Pons (tissue), 1 donor: ENCODE data around the gene NTMT2.
"Not testable (repeated sequence)": the region's sequence is repeated elsewhere in the genome, so short reads cannot be mapped to it uniquely, and the experiment has no call there.

ENCODE experiments used
- DNase-seq: peaks from one replicate; pipeline ENCODE4 v3.0.0-alpha.2; 2016; ENCODE audit warnings: low spot score

NTMT2 gene

DNA sequence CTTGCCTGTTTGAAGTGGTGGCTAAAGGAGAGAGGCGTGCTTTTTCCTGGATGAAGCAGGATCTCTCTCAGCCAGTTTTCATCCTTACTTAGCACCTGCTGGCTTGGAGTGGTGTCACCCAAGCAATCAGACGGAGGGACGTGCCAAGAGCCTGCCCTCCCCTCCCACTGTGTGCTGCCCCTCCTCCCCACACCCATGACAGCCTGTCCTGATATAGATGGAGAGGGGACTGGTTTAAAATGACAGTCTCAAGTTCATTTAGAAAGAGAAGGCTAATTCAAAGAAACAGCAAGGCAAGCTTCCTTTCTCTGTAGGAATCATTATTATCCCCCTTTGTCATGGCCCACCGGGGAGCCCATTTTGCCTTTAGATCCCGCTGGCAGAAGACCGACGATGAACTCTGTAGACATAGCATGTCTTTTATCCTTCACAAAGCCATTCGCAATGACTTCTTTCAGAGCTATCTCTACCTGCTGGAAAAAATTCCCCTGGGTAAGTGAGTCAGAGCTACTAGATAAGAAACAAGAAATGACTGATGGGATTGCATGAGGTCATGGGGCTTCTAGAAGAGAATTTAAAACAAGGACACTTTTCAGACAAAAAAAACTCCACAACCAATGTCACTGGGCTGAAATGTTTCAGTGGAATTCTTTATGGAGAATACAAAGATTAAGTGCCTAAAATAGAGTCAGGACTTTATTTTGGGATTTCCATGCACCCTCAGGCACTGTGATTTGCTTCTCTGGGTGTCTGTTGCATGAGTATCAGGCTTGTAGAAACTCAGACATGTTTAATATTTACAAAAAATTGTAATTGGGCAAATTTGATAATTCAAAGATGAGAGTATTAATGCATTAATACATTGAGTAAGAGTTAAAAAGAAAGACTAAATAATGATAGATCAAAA, at the start of gene NTMT2:
Gene NTMT2, plus strand, starts transcription at position 190 of the 907 bp plus-strand sequence. Its CDS starts 149 bp downstream, at position 339.
- DNase-seq, result no peak

DNA sequence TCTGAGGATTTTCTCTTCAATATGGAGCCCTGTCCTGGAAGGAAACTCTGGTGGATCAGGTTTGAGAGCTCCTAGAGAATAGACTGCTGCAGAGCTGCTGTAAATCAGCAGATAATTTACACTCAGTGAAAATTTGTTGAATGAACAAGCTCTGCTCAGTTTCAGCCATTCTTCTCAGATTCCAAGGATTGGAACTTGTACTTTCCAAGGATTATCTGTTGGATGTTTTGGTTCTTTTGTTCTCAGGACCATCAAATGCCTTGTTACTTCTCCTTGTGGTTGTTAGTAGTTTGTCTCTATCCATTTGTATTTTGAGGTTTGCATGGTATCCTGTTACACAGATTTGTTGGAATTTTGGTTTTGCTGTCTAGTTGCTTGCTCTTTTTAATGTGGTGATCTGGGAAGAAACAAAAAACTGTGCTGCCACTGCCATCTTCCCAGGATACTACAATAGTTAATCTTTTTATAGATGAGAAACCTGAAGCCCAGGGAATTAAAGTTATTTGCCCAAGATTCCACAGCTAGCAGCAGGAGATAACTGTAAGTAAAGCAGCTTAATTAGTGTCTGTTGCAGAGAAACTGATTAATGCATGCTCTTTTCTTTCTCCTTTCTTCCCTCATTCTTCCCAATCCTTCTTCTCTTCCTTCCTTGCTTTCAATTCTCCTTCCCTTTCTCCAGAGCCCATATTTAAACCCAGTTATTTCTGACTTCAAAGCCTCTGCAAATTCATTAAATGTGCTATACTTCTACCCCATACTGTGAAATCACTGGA, 49.6 kb upstream of the NTMT2 start:
- no peak for DNase-seq

DNA sequence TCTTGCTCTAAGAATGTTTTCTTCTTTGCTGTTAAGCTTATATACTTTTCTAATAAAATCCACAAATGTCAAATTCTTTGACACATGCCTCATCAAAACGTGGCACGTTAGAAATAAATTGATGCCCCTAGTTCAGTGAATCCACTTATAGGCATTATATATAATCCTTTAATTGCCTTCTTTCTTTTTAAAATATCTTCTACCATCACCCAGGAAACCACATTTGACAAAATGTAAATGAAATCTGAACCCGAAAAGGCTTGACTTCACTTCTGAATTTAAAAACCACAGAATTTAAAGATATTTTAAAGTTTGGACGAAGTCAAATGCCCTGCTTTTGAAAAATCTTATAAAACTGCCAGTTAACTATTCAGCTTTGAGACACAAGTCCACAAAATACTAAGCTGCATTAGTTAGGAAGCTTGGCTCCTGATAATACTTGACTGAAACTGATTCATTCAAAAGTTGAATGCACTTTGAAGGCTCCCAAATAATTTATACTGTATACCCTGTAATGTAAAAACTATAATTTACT, 48.9 kb upstream of the NTMT2 start:
- DNase-seq, result no peak

DNA sequence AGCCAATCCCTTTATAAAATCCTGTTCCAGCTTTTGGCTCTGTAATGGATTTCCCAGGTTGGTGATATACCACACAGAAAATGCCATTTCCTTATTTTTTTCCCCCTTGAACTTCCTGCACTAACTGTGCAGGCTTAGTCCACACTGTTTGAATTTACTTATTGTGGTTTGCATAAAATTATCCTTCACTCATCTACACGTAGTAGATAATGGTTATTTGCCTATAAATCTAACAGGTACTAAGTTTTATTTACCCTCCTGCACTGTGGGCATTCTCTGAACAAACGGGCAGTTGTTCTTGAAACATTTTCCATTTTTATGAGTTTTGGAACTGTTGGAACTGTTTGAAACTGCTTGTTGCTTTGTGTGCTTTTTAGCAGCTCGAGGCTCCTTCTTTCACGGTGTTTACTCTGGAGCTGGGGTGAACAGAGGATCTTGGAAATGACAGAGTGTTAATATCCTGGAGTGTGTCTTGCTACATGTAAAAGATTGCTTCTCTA, 48.3 kb upstream of the NTMT2 start:
- no peak for DNase-seq

DNA sequence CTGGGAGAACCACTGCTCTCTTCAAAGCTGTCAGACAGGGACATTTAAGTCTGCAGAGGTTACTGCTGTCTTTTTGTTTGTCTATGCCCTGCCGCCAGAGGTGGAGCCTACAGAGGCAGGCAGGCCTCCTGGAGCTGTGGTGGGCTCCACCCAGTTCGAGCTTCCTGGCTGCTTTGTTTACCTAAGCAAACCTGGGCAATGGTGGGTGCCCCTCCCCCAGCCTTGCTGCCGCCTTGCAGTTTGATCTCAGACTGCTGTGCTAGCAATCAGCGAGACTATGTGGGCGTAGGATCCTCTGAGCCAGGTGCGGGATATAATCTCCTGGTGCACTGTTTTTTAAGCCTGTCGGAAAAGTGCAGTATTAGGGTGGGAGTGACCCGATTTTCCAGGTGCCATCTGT, 32.6 kb upstream of the NTMT2 start:
- DNase-seq, result not testable (repeated sequence)

DNA sequence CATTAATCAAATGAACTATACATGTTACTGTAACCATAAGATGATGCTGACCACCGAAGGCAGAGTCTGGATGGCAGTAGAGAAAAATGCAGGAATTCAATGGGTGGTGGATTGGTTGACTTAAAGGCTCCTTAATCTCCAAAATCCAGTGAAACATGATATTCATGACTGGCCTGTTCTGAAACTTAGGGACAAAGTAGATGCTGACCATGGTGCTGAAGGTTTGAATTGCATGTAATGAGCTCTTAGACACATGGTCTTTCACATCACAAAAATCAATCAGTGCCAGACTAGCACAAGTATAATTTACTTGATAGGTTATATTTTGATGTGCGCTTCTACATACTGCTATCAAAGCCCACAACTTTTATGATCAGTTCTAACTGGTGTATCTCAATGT, 30.9 kb upstream of the NTMT2 start:
- DNase-seq, result no peak

DNA sequence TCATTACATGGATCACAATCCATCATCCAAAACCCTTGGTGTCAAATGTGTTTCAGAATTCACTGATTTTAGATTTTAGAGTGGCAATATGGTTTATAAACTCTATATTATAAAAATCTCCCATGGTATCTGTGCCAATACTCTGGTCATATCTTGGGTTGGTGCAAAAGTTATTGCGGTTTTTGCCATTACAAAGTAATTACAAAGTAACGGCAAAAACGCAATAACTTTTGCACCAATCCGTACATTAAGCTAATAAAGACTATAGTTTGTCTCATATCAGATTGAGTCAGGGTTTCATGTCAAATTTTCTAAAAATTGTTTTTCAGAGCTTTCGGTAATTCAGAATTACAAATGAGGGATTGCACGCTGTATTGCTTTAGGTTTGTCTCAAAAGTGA, 23.4 kb upstream of the NTMT2 start:
- no peak for DNase-seq

DNA sequence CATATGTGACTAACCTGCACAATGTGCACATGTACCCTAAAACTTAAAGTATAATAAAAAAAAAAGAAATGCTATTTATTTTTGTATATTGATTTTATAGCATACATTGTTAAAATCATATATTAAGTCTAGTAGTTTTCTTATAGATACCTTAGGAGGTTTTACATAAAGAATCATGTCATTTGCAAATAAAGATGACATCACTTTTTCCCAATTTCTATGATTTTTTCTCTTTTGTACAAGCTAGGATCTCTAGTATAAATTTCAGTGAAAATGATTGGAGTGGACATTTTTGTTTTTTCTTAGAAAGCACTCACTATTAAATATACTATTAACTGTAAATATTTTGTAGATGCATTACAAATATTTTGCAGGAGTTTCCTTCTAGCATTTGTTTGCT, 20.5 kb upstream of the NTMT2 start:
- DNase-seq, result no peak

DNA sequence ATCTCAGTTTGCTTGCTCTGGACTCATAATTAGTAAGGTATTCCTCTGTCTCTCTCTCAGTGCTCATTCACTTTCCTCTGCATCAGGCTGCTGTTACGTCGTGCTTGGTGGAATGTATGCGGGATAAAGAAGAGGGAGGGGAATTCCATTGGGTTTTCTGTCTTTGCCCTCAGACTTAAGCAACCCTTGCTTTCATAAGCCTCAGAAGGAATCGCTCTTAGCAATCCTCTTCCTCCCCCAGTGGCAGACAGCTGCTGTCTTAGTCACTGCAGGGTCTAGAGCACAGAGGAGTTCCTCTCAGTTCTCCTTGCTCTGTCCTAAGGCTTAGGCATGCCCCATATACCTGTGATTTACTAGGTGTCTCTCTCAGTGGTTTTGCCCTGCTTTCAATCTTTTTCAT, 19.1 kb upstream of the NTMT2 start:
- DNase-seq, result no peak

DNA sequence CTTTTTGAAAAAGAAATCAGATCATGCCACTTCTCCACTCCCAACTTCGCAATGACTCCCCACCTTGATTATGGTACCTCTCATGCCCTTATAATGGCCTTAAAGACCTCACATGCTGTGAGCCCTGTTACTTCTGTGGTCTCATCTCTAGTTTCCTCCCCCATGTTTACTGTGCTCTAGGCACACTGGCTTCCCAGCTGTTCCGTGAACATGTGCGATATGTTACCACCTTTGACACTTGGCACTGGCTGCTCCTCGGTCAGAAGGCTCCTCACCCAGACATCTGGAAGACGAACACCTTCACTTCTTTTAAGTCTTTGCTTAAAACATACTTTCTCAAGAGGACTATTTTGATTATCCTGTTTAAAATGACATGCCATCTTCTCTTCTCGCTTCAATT, 14.3 kb upstream of the NTMT2 start:
- no peak for DNase-seq

DNA sequence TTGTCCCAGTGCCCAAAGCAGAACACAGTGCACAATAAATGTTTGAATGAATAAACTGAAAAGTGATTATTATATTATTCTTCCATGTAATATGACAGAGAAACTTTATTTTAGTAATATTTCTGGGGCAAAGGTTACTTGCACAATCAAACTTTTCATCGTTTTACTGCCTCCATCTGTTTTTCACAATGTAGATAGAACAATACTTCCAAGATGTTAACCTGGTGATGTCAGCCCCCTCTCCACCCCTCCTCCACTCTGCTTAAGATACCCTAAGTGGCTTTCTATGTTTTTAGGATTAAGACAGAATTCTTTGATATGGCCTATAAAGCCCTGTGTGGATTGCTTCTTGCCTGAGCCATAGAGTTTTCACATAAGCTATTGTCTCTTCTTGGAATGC, 13.8 kb upstream of the NTMT2 start:
- DNase-seq, result no peak

DNA sequence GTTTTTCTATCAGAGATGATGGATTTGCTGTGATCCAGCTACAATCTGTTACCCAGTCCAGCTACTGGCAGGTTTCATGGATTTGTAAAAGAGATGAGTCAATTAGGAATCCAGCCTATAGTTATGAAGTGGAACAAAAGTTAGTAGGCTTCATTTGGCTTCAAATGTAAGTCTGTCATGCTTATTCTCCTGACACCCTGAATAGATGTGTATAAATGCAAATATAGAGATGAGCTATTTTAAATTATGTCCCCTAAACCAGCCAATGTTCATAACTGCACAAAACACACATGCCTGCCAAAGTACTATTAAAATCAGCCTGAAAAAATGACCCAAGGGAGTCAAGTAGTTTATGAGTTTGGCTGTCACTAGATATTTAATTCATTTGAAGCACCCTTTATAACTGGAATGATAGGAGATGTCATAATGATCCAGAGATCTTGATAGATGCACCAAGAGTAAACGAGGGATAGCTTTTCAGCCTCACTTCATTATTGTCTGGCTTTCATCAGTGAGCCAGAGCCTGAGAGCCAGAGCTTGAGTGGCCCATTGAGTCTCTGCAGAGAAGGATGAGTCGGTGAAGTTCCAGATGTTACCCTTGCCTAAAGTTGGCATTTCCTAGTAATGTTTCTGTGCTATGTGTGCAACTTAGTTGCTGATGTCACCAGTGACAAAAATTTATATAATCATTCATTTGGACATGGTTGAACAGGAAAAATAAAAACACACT, 11.8 kb upstream of the NTMT2 start:
- DNase-seq, result no peak

DNA sequence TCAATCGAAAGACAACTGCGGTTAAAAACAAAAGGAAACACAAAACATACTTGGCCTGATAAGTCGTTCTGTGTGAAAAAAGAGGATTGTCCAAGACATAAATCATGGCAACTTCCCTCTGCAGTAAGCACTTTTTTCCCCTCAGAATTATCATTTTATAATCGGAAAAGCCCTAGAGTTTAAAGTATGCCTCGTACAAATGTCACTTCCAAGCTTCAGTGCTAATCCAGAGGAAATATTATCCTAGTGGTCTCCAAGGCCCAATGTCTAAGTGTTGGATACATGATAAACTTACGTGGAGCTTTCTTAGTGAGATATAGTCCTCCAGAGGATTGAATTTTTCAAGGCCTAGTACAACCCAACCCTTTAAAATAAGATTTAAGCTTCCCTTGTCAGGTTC, 11.2 kb upstream of the NTMT2 start:
- DNase-seq, result no peak

DNA sequence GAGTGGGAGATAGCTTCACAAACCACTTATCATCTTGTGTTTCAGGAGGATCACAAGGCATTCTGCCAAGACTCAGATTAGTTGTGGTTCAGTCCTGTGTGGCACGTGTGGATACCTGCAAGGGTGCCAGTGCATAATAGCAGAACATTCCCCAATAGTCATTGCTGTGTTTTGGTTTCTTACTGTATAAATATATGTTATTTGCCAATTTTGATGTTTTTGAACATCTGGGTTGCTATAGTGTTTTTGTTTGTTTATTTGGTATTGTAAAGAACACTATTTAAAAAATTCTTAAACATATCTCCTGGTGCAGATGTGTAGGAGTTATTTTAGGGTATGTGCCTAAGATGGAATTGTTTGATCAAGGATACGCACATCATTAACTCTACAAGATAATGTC, 5.4 kb upstream of the NTMT2 start:
- DNase-seq, result no peak

DNA sequence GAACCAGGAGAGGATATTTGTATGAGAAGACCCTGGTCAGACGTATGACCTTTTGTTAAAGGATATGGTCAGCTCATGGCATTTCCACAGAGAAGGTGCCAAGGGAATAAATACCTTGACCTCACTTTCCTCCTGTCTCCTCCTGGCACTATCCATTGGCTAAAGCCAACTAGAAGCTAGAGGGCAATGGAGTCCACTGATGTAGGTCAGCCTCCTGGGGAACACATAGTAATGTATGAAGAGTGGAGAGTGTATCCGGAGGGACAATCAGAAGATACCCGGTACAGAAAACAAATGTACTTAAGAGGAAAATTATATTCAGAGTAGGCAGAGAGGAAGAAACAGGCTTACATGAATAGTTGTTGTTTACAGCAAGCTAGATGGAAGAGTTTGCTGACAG, 698 bp upstream of the NTMT2 start:
- no peak for DNase-seq

DNA sequence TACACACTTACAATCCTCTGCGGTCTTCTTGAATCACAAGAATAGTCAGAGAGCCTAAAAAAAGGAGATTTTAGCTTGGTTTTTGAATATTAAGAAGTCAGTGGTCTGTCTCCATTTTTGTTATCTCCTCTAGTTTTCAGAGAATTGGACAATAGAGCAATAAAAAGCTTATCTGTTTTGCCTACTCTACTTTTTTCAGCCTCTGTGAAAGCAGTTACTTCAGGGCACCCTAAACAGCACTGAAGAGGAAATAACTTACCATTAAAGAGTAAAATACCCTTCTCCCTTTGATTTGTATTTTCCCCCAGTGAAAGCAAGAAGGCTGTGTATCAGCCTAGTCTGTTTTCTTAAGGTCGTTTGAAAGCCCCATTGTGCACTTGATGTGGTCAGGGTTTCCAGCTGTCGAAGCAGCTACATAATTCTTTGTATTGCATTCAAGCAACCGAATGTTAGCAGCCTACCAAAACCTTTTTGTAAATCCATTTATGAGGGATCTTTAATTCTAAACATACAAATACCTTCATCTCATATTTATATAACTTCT, 1.0 kb downstream of the NTMT2 start:
- DNase-seq, result peak; percentile 6

DNA sequence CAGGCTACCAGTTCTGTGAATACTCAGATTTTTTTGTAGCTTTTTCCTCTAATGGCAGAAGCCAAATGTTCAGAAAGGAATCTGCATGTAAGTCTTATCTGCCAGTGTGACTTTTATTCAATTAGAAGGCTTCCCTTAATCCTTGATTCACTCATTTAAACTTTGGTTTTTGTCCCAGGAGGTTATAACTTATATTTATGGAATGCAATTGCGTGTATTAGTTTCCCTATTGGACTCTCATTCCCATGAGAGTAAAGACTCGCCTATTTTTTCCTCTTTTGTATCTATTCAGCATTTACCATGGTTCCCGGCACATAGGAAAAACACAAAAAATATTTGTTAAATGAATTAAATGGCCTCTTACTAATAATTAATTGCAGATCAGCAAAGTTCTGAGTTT, 3.5 kb downstream of the NTMT2 start:
- DNase-seq, result no peak

DNA sequence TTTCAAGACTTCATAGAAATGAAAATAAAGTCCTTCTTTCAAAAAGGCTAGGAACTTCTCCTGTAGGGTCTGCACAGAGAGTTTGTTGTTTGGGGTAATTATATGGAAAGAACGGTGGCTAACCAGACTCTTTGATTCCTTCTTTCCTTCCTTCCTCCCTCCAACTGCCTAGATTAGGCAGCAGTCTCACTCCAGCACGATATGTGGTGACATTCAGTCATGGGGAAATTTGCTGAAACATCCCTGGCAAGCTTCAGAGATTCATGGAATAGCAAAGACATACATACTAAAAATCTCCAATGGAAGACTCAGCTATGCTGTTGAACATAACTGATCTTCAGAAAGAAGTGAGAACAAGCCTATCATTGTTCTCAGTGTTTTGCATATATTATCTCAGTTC, 4.3 kb downstream of the NTMT2 start:
- DNase-seq, result no peak

DNA sequence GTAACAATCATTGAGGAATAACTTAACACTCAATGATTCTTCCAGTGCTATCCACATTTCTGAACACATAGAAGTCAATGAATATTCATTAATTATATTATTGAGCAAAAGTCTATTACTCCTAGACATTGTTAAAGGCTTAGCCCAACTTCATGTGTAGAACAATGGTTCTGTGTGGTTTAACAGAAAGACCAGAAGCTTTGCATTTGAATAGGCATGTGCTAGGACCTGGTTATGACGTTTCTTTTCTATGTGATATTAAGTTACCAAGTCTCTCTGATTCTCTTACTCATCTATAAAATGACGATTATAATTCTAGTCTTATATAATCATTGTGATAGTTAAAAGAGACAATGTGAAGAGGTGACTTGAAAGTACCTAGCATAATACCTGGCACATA, 5.2 kb downstream of the NTMT2 start:
- no peak for DNase-seq

DNA sequence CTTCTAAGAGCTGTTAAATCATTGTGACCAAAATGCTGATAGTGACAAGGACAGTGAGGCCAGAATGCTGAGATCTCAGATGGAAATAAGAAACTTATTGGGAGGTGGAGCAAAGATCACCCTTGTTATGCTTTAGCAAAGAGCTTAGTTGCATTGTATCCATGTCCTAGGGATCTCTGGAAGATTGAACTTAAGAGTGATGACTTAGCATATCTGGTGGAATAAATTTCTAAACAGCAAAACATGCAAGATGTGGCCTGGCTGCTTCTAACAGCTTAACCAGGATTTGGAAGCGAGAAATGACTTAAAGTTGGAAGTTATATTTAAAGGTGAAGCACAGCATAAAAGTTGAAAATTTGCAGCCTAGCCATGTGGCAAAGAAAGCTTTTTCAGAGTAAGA, 7.7 kb downstream of the NTMT2 start:
- DNase-seq, result no peak

DNA sequence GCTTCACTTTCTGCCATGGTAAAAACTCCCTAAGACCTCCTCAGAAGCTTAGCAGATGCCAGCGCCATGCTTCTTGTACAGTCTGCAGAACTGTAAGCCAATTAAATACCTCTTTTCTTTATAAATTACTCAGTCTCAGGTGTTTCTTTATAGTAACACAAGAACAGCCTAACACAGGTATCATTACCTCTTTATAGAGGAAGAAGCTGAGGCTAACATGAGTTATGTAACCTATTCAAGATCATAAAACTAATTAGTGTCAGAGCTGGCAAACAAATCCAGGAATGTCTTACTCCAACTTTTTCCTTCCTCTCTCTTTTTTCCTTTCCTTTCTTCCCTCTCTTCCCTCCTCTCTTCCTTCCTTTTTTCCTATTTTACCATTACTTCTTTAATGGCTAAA, 9.3 kb downstream of the NTMT2 start:
- DNase-seq, result no peak

DNA sequence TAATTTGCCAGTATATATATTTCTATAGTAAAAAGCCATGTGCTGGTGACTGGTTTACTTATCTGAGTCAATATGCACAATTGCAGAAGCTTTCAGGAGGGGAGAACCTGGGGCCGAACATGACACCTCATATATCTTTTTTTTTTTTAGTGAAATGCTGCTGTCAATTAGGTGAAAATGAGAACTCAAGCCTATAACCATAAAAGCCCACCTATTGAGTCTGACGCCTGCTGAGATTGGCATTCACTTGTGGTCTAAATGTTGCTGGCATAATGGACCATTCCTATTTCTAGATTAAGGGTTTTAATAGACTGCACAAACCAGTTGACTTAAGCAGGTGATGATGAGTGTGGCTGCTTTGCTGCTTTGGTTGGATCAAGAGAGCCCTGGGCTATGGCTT, 10.8 kb downstream of the NTMT2 start:
- DNase-seq, result no peak
